ENCODE measurements around the gene MCCD1. TPM values are rescaled to one million over a fixed set of nuclear protein-coding genes. Genes with fewer than 3 reads are reported as not detected.
"Not testable (repeated sequence)": the region's sequence is repeated elsewhere in the genome, so short reads cannot be mapped to it uniquely, and the experiment has no call there.

The MCCD1 gene
- total RNA-seq, 1 donor from 2014 or later = not detected

DNA sequence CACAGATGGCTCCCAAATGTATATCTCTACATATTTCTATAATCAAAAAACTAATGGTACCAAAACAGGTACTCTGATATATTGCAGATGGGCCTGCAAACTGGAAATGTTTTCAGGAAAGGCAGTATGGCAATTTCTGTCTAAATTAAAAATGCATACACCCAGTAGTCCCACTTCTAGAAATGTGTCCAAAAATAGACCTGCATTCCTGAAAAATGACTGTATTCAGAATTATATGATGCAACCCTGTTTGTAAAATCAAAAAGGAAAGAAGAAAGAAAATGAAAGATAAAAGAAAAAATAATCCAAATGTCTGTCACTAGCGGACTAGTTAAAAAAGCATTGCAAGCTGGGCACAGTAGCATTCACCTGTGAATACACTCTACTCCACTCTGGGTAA is 43.7 kb upstream of the MCCD1 start:
- TF ChIP-seq, protein P1, sequence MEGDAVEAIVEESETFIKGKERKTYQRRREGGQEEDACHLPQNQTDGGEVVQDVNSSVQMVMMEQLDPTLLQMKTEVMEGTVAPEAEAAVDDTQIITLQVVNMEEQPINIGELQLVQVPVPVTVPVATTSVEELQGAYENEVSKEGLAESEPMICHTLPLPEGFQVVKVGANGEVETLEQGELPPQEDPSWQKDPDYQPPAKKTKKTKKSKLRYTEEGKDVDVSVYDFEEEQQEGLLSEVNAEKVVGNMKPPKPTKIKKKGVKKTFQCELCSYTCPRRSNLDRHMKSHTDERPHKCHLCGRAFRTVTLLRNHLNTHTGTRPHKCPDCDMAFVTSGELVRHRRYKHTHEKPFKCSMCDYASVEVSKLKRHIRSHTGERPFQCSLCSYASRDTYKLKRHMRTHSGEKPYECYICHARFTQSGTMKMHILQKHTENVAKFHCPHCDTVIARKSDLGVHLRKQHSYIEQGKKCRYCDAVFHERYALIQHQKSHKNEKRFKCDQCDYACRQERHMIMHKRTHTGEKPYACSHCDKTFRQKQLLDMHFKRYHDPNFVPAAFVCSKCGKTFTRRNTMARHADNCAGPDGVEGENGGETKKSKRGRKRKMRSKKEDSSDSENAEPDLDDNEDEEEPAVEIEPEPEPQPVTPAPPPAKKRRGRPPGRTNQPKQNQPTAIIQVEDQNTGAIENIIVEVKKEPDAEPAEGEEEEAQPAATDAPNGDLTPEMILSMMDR (IDR thresholded peaks at IDR 0.05; ENCODE audit: insufficient read depth, low read length, severe bottlenecking) = no peak
- no peaks in the 10 kb centered on the region for H3K36me3 ChIP-seq (ENCODE audit: control insufficient read depth, insufficient read depth, low read length)
- no peaks in the 10 kb centered on the region for H3K27me3 ChIP-seq (ENCODE audit: control insufficient read depth, insufficient read depth, low read length)
- H3K4me3 ChIP-seq (ENCODE audit: low read depth, low read length) = no peak overlapping the region
- FAIRE-seq = no peak
- no peak for DNase-seq (ENCODE audit: low read depth)

DNA sequence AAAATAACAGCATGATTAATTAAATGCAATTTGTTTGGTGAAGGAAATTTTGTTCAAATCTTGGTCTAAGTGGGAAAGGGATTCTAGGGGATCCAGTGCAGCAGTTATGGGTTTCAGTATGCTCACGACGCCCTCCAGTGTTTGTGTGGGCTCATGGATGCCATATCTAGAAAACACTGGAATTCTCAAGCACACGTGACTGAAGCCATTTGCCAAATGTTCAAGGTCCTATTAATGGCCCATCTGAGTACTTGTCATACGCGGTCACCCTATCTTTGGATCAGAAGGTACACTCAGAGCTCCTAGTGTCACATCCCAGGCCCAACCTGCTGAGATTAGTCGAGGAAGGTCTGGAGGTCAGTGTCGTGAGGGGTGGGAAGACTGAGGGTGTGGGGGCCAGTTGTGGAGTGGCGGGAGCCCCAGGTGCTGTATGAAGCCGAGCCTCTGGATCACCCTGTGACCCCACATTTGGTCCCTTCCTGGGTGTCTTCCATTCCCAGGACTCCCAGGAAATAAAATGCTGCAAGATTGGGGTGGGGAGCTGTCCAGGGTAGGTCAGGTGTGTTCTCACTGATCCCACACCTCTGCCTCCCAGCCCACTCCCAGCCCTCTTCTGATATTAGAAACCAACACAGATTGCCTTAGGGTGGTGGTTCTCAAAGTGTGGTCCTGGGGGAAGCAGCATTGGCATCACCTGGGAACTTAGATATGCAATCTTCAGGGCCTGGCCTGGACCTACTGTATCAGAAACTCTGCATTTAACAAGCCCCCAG is 42.5 kb upstream of the MCCD1 start:
- H3K36me3 ChIP-seq (ENCODE audit: control insufficient read depth, insufficient read depth, low read length); H3K27me3 ChIP-seq (ENCODE audit: control insufficient read depth, insufficient read depth, low read length); H3K4me3 ChIP-seq (ENCODE audit: low read depth, low read length); DNase-seq (ENCODE audit: low read depth); FAIRE-seq: not testable (repeated sequence)

DNA sequence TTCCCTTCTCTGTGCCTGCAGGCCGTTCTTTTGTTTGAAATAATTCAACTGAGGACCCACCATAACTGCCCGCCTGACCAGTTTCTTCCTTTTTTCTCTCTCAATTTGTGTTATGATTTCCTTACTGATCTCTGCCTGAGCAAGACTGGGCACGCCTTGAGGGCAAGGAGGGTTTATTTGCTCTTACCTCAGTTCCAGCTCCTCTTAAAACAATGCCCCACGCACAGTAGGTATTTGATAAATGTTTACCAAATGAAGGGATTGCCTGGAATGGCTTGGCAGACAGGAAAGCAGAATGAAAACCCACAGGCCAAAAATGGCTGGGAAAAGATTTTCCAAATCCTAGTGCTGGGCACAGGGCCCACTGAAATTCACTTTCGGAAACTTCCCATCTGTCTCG is 41.1 kb upstream of the MCCD1 start:
- peak; percentile 75 for DNase-seq (ENCODE audit: low read depth)
- H3K4me3 ChIP-seq (ENCODE audit: low read depth, low read length); H3K27me3 ChIP-seq (ENCODE audit: control insufficient read depth, insufficient read depth, low read length); H3K36me3 ChIP-seq (ENCODE audit: control insufficient read depth, insufficient read depth, low read length); FAIRE-seq: not testable (repeated sequence)

DNA sequence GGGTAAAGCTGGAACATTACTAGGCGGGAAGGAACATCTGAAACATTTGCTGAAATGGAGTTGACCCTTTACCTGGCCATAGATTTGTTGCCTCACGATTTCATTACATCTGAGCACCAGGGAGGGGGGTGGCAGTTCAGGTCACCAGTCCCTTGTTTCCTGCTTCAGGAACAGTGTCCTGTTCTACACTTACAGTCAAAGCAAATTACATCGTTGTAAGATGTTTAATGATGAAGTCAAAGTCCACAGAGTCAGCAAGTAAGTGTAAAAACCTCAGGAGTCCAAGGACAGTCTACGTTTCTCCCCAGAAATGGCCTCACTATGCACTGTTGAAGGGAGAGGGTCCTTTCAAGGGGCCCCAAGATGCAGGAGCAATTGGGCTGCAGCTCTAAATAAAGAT is 39.7 kb upstream of the MCCD1 start:
- Histone ChIP-seq H3K4me3 (ENCODE audit: low read depth, low read length) (no peak overlapping the region), H3K27me3 (ENCODE audit: control insufficient read depth, insufficient read depth, low read length) (no peaks in the 10 kb centered on the region), H3K36me3 (ENCODE audit: control insufficient read depth, insufficient read depth, low read length) (no peaks in the 10 kb centered on the region)
- FAIRE-seq (no peak), DNase-seq (ENCODE audit: low read depth) (no peak)
- TF ChIP-seq, protein P1 (IDR thresholded peaks at IDR 0.05; ENCODE audit: insufficient read depth, low read length, severe bottlenecking) = no peak

DNA sequence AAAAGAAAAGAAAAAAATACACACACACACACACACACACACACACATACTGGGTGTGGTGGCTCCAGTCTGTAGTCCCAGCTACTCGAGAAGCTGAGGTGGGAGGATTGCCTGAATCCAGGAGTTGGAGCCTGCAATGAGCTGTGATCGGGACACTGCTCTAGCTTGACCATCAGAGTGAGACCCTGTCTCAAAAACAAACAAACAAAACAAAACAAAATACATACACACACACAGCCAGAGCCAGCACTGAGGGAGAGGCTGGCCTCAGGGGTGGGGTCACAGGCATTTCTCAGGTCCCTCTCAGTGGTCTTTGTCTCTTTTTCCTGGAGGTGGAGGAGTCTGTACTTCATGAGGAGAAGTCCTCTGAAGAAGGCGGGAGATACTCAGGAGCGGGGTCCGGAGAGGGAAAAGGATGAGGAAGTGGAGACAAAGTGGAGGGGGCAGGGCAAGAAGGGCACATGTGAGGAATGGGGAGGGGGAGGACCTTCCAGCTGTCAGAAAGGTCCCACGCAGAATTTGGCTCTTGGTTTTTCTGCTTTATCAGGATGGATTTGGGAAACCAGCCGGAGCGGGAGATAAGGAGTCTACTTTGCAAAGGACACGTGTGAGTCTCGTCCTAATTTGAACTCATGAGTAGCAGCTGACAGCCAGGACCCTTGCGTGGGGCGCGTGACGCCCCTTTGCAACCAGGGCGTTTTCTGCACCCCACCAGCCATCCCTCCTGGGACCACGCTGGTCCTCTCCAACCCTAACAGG is 38.5 kb upstream of the MCCD1 start:
- no peaks in the 10 kb centered on the region for H3K27me3 ChIP-seq (ENCODE audit: control insufficient read depth, insufficient read depth, low read length)
- no peaks in the 10 kb centered on the region for H3K36me3 ChIP-seq (ENCODE audit: control insufficient read depth, insufficient read depth, low read length)
- TF ChIP-seq, protein P1 (IDR thresholded peaks at IDR 0.05; ENCODE audit: insufficient read depth, low read length, severe bottlenecking) = no peak
- FAIRE-seq = no peak
- H3K4me3 ChIP-seq (ENCODE audit: low read depth, low read length) = no peak overlapping the region
- DNase-seq (ENCODE audit: low read depth) = no peak

DNA sequence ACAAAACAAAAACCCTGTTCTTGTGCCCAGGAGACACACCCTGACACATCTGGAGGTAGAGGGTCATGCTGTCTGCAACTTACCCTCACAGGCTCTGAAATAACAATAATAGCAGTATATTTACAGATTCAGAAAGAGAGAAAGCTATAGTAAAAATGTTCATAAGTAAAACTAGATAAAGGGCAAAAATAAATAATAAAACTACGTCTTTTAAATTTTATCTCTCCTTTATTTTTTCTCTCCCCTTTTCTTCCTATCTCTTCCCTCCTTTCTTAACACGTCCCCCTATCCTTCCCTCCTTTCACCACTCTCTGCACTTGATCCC is 35.2 kb upstream of the MCCD1 start:
- not testable (repeated sequence) for H3K27me3 ChIP-seq (ENCODE audit: control insufficient read depth, insufficient read depth, low read length); DNase-seq (ENCODE audit: low read depth); FAIRE-seq; H3K36me3 ChIP-seq (ENCODE audit: control insufficient read depth, insufficient read depth, low read length)
- peak overlapping the region; percentile 53 for H3K4me3 ChIP-seq (ENCODE audit: low read depth, low read length)

DNA sequence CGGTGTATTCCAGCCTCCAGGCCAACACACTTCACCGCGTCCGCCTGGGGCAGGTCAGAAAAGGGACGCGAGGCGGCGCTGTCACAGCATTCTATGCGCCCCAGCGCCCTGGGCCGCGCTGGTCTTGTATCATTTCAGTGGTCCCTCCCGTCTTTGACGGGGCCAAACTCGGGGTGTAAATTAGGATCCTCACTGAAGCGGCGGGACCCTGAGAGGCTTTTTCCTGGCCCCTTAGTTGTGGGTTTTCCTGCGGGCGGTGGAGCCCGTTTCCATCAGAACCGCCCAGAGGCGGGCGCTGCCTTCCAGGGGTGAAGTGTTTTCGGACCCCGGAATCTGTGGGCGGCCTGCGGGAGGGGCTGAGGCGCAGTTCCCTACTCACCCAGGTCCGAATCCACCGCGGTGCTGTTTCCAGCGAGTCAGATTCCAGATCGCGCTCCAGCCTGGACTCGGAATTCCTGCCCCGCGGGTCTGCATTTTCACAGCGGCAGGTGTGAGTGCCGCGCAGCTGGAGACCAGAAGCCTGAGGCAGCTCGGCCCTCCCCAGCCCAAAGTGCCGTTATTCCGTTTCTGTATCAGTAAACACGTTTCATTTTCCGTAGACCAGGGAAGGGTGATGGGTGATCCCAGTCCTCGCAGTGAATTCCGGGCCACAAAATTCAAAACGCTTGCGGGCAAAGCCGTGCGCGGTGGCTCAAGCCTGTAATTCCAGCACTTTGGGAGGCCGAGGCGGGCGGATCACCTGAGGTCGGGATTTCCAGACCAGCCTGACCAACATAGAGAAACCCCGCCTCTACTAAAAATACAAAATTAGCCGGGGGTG is 34.7 kb upstream of the MCCD1 start:
- FAIRE-seq (no peak), DNase-seq (ENCODE audit: low read depth) (peak; percentile 51)
- TF ChIP-seq, protein P1 (IDR thresholded peaks at IDR 0.05; ENCODE audit: insufficient read depth, low read length, severe bottlenecking) = peak; percentile 89
- H3K36me3 ChIP-seq (ENCODE audit: control insufficient read depth, insufficient read depth, low read length) = no peaks in the 10 kb centered on the region
- H3K27me3 ChIP-seq (ENCODE audit: control insufficient read depth, insufficient read depth, low read length) = no peaks in the 10 kb centered on the region
- H3K4me3 ChIP-seq (ENCODE audit: low read depth, low read length) = peak overlapping the region; percentile 53

Measured in bronchial epithelial cell (primary cell).